COR-L47 (cell line): ENCODE measurements around the gene CTCF.
A peak's percentile ranks its signal among the peaks of the same experiment; 100 is the strongest.

Experiments used
- DNase-seq: peaks from one replicate; lab custom pipeline; 2025; lab: John Stamatoyannopoulos, UW

CTCF gene

GRCh38 chr16:67666032-67666551 lies 103.8 kb downstream of the CTCF start:
- no peak for DNase-seq

GRCh38 chr16:67666559-67667452 lies 104.5 kb downstream of the CTCF start, which contains the start of the genes C16orf86 and ENKD1:
TSS of gene C16orf86 (plus strand) at chr16:67666814. CDS start at chr16:67666971, 157 bp downstream.
TSS of gene ENKD1 (minus strand) at chr16:67666750. CDS start at chr16:67666442, 308 bp downstream.
- peak; percentile 81 for DNase-seq

DNA sequence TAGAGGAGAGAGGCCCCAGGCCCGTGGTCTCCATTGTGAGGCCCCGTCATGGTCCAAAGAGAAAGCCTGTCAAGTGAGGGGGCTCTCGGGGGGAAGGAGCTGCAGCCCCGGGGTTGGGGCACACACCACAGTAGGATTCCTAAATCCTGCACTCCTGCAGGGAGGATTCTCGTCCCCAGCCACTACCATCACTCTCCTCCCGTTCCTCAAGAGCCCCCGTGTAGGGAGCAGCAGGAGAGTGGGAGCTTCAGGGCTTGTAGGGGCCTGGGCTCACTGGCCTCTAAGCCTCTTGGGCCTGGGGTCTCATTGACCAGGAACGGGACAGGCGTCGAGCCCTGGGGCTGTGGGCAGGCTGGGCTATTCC lies 105.1 kb downstream of the CTCF start:
- no peak for DNase-seq

DNA sequence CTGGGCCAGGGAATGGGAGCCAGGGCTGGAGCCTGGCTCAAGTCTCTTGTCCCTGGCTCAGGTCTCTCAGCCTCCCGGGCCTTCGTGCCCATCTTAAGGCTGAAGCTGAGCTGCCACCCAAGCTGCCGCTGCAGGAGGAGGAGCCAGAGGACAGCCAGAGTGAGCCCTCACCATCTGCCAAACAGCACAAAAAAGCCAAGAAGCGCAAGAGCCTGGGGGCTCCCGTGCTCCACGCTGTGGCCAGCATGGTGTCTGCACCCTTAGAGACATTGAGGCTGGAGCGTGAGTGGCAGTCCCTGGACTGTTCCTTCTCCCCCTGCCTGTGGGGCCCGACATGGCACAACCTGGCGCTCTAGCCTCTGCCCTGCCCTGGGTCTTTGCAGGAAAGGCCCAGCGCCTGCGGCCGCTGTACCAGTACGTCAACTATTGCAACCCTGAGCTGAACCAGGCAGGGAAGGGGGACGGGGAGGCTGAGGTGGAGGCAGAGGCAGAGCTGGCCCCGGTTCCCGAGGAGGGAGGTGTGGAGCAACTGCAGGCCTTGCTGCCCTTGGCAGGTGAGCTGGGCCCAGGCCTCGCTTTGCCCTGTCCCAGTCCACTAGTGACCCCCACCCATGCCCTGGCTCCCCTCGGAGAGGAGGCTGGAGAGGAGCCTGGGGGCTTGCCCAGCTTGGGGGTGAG lies 105.6 kb downstream of the CTCF start:
- DNase-seq, result peak; percentile 90

GRCh38 chr16:67668495-67669157 lies 106.3 kb downstream of the CTCF start:
- DNase-seq, result no peak

GRCh38 chr16:67669499-67670101 lies 107.3 kb downstream of the CTCF start:
- no peak for DNase-seq

DNA sequence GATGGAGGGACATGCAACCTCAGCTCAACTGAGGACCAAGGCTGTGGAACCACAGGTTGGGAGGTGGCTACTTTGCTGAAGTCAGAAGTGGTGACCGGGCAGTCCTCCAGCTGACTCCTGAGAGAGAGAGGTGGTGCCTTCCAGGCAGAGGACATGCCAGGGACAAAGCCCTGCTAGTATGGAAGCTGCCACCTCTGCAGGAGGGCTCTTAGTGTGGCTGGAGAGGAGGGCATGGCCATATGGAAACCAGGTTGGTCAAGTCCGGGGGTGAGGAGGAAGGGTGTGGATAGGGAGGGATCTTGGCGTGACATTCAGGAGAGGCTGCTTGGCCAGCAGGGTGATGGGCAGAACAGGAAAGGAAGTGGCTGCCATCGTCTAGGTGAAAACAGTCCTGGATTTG lies 110.0 kb downstream of the CTCF start:
- DNase-seq, result no peak

- peak; percentile 32 for DNase-seq
Measured at GRCh38 chr16:67672739-67673662, 110.7 kb downstream of the CTCF start.

GRCh38 chr16:67673712-67674580 lies 111.6 kb downstream of the CTCF start:
- DNase-seq, result peak; percentile 18

DNA sequence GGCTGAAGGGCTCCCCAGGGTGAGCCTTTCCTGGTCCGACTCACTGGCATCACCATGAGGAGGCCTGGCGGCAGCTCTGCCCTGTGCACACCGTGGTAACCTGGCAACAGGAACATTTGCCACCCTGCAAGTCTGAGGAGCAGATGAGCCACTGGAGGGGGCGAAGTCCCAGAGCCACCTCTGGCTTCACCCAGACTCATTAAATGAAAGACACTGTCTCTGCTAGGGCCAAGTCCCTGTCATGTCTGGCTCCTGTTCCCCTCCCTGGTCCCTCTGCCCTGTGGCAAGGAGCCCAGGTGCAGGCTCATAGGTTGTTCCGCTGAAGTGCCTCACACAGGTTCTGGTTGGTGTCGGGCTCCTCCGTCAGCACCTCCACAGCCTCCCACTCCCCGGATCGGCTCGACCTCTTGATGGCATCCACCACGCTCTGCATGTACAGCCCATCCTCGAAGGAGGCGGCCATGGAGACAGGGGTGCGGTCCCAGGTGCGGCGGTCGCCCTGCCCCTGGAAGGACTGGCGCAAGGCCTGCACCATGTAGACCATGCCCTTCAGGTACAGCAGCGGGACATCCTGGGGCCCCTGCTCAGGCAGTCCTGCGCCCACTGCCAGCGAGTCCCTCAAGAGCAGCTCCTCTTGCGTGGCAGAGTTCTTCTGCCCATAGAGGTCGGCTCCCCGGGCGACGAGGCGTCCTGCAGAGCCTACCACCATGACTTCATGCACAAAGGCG lies 112.7 kb downstream of the CTCF start:
- DNase-seq, result peak; percentile 57

- DNase-seq, result no peak
Measured at GRCh38 chr16:67675579-67675935, 113.2 kb downstream of the CTCF start.

DNA sequence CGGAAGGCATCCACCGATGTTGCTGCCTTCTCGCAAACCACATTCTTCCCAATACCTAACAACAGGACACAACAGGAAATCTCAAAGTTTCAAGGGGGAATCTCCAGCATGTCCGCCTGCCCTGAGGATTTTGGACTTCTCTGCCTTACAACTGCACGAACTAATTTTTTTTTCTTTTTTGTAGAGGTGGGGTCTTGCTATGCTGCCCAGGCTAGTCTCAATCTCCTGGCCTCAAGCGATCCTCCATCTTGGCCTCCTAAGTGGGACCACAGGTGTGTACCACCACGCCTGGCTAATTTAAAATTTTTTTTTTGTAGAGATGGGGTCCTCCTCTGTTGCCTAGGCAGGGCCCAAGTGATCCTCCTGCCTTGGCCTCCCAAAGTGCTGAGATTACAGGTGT lies 113.7 kb downstream of the CTCF start:
- no peak for DNase-seq

DNA sequence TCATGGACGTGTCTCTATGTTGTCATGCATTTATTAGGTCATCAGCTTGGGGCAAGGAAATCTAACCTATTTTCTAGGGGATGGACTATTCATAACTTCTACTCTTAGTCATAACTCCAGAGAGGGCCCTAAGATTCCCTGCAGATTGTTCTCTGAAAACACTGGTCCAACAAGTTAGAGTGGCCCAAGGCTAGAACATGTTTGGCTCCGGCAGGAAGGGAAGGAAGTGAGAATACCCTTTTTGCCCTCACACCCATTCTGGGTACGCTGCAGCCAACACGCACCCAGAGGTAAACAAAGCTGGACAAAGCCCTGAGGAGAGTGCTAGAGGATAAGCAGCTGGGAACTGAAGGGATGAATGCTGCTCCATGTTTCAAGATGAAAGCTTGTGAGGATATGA lies 114.2 kb downstream of the CTCF start:
- no peak for DNase-seq

GRCh38 chr16:67676939-67677338 lies 114.6 kb downstream of the CTCF start:
- no peak for DNase-seq

- no peak for DNase-seq
Measured at GRCh38 chr16:67677712-67678111, 115.4 kb downstream of the CTCF start.

DNA sequence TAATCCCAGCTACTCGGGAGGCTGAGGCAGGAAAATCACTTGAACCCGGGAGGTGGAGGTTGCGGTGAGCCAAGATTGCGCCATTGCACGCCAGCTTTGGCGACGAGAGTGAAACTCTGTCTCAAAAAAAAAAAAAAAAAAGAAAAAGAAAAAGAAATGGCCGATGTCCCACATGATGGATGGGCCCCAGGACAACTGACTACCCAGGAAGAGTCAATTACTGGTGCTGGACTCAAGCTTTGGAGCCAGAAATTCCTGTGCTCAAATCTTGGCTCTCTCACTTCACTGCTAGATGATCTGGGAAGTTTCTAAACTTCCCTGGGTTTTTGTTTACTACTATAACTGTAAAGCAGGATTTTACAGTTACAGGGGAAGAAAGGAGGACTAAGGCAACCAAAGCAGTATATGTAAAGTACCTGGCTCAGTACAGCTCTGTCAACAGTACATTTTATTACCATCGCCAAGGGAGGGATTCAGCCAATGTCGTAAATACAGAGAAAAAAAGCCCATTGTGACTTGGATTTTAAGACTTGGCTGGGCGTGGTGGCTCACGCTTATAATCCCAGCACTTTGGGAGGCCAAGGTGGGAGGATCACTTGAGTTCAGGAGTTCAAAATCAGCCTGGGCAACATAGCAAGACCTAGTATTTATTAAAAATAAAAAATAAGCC lies 116.2 kb downstream of the CTCF start:
- no peak for DNase-seq

GRCh38 chr16:67679935-67680897 lies 117.9 kb downstream of the CTCF start:
- no peak for DNase-seq

DNA sequence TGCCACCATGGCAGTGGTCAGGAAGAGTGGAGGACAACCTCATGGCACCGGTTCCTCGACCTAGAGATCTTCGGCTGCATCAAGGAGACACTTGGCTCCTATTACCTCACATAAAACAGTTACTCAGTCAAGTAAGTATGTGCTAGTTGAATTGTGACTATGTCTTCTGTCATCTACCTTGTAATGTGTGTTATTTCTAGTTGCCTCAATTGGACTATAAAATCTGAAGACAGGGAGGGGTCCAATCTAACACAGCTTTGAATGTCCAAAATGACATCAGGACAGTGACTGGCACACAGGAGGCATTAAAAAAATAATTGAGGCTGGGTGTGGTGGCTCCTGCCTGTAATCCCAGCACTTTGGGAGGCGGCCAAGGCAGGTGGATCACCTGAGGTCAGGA lies 121.4 kb downstream of the CTCF start:
- DNase-seq, result no peak
